ENCODE results near the gene RALGPS1.

RALGPS1 gene

DNA sequence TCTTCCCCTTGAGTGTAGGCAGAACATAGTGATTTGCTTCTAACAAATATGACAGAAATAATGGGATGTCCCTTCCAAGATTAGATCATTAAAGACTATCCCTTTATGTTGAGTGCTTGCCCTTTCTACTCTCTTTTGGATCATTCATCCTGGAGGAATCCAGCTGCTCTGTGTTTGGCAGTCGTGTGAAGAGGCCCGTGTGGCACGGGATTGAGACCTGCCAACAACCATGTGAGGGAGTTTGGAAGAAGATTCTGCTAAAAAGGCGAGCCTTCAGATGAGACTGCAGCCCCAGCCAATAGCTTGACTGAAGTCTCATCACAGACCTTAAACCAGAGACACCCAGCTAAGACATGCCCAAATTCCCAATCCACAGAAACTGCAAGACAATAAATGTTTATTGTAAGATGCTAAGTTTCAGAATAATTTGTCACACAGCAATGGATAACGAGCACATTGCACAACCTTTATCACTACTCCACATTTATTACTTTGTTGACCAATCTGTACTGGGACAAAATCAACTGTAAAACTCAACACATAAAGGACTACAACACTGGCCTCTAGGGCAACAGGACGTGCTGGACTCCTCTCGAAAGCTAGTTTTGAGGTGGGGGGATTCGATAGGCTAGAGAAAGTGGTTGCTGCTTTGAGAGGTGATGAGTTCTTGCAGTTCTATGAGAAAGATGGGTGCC is 165.0 kb downstream of the RALGPS1 start:
- no peak for DNase-seq (ENCODE audit: low read depth)

GRCh38 chr9:127081250-127082185 is 166.9 kb downstream of the RALGPS1 start:
- DNase-seq (ENCODE audit: low read depth): no peak

GRCh38 chr9:127083138-127083980 is 168.8 kb downstream of the RALGPS1 start:
- no peak for DNase-seq (ENCODE audit: low read depth)

- no peak for DNase-seq (ENCODE audit: low read depth)
These were observed 169.8 kb downstream of the RALGPS1 start for GRCh38 chr9:127084076-127085039.

- DNase-seq (ENCODE audit: low read depth): no peak
These were observed 170.6 kb downstream of the RALGPS1 start for GRCh38 chr9:127085186-127085585.

DNA sequence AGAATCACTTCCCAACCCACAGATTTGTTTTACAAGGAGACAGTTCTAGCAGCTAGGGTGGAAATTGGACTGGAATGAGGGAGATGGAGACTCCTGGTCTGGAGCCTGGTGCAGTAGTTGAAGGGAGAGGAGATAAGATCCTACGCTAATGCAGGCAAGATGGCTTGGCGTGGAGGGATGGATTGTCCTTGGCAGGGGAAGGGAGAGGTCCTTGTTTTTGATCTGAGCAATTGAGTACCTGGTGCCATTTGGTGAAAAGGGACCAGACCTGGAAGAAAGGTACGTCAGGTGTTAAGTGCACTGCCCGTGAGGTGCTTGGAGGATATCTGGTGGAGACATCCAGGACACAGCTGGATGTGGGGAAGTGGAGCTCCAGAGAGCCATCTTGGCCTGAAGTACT is 172.2 kb downstream of the RALGPS1 start:
- DNase-seq (ENCODE audit: low read depth): no peak

- no peak for DNase-seq (ENCODE audit: low read depth)
These were observed 172.8 kb downstream of the RALGPS1 start for GRCh38 chr9:127087411-127087810.

DNA sequence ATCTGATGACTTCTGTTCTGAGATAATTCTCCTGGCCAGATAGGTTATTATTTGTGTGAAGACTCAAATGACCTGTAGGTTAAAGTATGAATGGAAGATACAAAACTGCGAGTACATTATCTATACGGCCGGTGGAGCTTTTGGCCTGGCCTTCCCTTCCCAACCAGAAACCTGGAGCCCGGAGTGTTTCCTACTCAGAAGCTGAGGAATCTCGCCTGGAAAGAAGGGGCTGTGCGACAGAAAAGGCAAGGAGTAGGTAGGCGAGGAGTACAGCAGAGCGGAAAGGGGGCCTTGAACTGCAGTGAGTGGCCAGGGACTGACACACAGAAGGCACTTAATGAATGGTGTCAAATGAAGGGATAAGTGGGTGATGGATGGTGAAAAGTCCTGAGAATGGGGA is 173.3 kb downstream of the RALGPS1 start:
- no peak for DNase-seq (ENCODE audit: low read depth)

GRCh38 chr9:127088724-127089615 is 174.4 kb downstream of the RALGPS1 start:
- no peak for DNase-seq (ENCODE audit: low read depth)

DNA sequence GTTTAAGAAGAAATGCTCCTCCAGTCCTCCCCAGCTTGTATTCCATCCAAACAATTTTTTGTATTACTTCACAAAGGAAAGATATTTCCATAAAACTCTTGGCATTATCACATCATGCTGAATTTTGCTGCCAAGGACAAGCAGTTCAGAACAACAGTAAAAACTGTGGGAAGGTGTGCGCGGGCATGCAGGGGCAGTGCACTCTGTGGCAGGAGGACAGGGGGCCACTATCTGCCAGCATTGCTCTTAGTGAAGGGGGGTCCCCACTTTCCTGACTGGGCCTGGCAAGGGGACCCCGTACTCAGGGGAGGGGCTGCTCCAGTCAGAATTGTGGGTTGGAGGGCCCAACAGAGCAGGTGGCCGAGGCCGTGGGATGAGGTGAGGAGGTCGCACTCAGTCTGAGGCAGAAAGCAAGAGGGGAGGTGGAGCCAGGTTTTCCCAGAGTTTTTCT is 175.1 kb downstream of the RALGPS1 start:
- no peak for DNase-seq (ENCODE audit: low read depth)

DNA sequence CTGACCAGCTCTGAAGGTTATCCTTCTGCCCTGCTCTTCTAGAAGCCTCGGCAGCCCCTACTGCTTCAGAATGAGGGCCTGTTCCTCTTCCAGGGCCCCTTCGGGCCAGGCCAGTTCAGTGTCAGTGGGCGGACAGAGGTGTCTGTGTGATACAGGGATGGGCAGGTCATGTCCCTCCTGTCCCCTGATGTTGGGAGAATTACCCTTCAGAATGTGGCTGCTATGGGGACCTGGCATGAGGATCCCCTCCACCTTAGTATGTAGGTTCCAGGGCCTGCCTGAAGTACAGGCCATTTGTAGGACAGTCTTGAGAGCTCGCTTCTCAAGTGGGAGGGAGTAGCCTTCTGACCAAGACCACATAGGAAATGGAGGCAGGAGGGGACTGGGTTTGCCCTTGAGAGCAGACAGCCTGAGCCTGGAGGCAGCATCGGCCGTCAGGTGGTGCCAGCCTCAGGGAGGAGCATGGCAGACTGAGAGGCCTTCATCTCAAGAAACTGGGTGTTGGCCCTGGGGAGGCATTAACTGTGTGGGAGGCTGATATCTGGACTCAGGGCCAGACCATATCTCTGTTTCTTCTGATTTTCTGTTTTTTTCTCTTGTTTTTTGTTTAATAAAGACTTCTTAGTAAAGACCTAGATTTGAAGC is 175.9 kb downstream of the RALGPS1 start:
- no peak for DNase-seq (ENCODE audit: low read depth)

- DNase-seq (ENCODE audit: low read depth): no peak
These were observed 176.9 kb downstream of the RALGPS1 start for GRCh38 chr9:127091526-127091925.

GRCh38 chr9:127092041-127092608 is 177.5 kb downstream of the RALGPS1 start:
- no peak for DNase-seq (ENCODE audit: low read depth)

DNA sequence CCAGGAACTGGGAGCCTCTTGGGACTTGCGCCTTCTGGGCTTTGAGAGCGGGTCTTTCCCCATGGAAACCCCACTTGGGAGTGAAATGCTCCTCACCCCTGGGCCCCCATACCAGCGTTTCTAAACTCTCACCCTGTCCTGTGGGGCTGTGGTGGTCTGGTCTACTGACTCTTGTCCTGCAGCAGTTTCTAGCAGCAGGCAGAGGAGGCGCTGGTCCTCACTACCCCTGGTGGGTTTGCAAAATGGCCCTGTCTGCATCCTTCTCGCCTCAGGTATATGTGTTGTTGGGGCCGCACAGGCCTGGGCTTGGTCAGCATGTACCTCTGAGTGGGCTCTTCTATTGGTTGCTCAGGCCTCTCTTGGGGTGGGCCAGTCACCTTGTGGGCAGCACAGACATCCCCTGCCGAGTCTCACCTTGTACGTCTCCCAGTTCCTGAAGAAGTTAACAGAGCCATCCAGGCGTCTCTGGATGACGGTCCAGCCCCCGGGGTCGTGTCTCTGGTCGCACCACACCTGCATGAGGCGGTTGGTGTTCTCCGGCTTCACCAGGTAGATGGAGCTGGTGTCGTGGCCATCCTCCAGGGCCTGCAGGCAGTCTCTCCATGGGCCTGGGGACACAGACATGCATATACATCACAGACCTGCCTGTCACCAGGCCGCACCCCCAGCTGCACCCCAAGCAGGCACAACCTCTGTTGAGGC is 178.9 kb downstream of the RALGPS1 start:
- DNase-seq (ENCODE audit: low read depth): no peak

DNA sequence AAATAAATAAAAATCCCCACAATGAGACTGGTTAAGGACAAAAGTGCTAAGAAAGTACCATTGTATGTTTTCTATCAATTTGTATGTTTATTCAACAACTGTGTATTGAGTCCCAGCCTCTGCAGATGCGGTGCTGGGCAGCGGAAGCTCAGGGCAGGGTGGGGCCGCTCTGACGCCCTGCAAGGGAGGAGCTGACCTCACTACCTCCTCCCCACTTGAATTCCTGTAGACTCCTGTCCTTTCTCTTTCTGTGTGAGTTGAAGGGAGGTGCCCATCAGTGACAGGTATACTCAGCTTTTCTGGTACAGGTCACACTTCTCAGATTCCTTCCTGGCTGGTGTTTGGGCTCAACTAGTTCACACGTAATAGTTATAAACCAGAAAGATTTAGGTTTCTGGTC is 180.8 kb downstream of the RALGPS1 start:
- DNase-seq (ENCODE audit: low read depth): no peak

DNA sequence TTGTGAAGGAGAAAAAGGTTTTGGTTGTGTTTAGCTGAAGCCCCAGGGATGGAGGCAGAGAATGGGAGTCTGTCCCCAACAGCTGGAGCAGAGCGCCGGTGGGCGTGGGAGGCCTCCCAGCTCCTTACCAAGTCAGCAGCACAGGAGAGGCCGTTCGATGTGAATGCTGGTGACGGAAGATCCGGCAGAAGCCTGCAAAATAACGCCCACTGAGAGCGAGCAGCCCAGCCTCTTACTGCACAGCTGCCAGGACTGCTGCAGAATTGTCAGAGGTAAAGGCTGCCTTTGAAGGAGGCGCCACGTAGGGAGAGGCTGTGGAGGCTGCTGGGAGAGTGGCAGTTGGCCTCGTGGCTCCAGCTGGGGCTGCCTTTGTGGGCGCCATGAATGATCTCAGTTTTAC is 181.6 kb downstream of the RALGPS1 start:
- DNase-seq (ENCODE audit: low read depth): no peak

DNA sequence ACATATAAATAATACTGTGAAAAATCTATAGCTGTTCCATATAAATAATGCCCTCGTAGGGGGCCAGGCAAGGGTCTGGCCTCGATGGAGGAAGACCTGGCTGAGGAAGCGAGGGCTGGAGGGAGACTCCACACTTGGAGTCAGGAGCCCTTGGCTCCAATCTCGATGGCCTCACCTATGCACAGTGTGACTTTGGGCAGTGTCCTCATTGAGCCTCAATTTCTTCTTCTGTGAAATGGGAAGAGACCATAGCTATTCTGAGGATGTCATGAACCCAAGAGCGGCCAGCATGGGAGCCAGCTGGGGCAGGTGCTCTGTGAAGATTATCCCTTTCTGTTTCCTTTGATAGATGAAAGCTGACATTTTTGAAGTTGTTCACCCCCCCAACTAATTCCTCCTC is 183.1 kb downstream of the RALGPS1 start:
- DNase-seq (ENCODE audit: low read depth): no peak

DNA sequence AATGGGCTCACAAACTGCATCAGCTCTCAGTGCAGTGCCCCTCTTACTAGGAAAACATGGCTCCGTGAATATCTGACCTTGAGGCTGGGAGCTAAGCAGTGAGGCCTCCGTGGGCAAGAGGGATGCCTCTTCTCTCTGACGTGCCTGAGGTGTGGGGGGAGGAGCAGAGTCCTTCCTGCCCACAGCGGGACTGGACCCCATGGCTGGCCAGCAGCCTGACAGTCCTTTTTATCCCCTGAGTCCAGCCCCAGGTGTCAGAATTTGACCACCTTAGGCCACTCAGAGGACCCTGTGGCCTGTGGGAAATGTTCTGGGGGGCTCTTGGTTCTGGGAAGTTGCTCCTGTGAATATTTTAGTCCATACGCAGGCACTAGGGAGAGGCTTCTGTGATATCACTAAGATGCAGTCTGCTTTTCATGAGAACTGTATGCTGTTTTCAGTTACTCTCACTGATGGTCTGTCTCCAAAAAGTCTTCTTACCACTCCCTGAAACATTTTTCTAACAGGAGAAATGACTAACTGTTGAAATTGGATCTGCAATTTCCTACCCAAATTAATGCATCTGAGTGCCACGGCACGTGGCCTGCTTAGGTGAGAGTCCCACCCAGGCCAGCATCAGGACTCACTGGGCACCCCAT is 184.5 kb downstream of the RALGPS1 start:
- DNase-seq (ENCODE audit: low read depth): no peak

Measured in HS-27A (cell line).